Spleen (tissue), 7 donors: ENCODE data around the gene NECTIN4.

Experiments used
- POLR2A ChIP-seq, 3 donors: fragments of 450-650 bp; IDR thresholded peaks; one replicate each; pipeline ENCODE4 v1.5.1; 2017; ENCODE audit warnings: antibody characterized with exemption in 3 of 3, mild to moderate bottlenecking in 1 of 3
- TF ChIP-seq, protein P1 (sequence below), 11 experiments: fragments of 200-600 bp in 7 of 11; fragments of 450-650 bp in 4 of 11; sonication (generic) in 4 of 11; IDR thresholded peaks in 8 of 11; conservative IDR thresholded peaks in 3 of 11; 1 replicate in 7 of 11; 2 replicates in 4 of 11; pipeline versions ENCODE4 v1.4.0 to v1.8.0; 2016 to 2021; ENCODE audit warnings: antibody characterized with exemption in 11 of 11, inconsistent platforms in 4 of 11, mild to moderate bottlenecking in 1 of 11
- donor health status: DM: no; HTN: no; CAD: no; lungs with moderate emphysema.
- donor health status: DM: no; HTN: no; CAD: no.
- donor health status: DM: no; HTN: no; CAD: no.

DNA sequence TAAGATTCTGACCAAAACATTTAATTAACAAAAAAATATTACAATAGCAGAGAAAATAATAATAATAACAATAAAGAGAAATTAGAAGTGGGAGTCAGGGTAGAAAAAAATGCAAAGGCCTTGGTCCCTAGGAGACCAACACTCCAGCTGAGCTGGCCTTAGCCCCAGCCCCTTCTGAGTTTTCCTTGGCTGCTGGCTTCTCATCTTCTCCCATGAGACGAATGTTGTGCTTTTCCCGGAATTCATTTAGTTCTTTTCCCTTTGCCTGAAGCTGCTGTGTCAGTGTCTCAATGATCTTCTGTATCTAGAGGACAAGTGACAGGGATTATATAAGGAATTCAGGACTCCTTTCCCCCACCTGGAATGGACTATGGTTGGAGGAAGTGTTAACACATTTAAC lies 11.2 kb upstream of the NECTIN4 start:
- TF ChIP-seq, protein P1, sequence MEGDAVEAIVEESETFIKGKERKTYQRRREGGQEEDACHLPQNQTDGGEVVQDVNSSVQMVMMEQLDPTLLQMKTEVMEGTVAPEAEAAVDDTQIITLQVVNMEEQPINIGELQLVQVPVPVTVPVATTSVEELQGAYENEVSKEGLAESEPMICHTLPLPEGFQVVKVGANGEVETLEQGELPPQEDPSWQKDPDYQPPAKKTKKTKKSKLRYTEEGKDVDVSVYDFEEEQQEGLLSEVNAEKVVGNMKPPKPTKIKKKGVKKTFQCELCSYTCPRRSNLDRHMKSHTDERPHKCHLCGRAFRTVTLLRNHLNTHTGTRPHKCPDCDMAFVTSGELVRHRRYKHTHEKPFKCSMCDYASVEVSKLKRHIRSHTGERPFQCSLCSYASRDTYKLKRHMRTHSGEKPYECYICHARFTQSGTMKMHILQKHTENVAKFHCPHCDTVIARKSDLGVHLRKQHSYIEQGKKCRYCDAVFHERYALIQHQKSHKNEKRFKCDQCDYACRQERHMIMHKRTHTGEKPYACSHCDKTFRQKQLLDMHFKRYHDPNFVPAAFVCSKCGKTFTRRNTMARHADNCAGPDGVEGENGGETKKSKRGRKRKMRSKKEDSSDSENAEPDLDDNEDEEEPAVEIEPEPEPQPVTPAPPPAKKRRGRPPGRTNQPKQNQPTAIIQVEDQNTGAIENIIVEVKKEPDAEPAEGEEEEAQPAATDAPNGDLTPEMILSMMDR (IDR thresholded peaks at IDR 0.05 in 8 of 11, conservative IDR thresholded peaks at IDR 0.05 in 3 of 11): no peak
- TF ChIP-seq POLR2A (IDR thresholded peaks at IDR 0.05): no peak
